GM21423 (cell line): ENCODE data around the gene FOXM1.

Experiments used
- ATAC-seq: cut with Tn5 transposase; IDR thresholded peaks from one replicate; pipeline ENCODE4 v1.9.1; 2021; ENCODE audit warnings: mild to moderate bottlenecking, moderate library complexity; ENCODE audit not compliant: unreplicated experiment

Gene FOXM1

DNA sequence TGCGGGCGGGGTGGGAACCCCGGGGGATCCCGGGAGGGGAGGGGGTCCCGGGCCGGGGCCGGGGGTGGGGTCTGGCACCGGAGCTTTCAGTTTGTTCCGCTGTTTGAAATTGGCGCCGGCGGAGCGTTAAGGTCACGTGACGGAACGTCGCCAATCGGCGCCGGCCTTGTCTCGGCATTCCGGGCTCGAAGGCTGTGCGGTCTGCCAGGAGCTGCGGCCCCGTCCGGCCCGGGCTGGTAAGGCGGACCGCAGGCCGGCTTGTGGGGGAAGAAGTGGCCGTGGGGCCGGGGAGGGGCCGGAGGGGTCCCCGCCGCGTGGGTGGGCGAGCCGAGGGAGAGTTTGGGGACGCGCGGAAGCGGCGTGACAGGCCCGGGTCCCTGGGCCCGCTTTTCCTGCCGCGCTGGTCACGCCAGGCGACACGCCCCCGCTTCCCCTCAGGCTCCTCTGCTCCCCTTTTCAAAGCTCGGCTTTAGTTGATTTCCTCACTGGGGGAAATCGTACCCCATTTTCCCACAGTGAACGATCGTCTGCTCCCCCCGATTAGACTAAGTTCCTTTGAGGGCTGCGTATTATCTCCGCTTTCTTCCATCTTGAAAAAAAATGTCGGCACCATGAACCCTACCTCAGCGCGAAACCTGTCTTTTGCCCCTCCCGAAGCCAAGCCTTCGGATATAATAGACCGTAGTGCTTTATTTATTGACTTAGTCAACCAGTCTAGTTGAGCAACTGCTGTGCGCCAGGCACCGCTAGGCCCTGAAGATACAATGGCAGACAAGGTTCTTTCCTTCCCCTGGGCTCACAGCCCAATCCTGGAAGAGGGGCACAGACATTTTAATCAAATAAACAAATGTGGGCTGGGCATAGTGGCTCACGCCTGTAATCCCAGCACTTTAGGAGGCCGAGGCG is at the start of gene FOXM1, which contains the start of gene RHNO1:
Gene FOXM1, minus strand, starts transcription at position 128 of the 906 bp plus-strand sequence. CDS start 2,696 bp downstream, outside the sequence.
Gene RHNO1, plus strand, starts transcription at position 177 of the 906 bp plus-strand sequence. CDS start 8,144 bp downstream, outside the sequence.
- ATAC-seq, result peak; percentile 81

DNA sequence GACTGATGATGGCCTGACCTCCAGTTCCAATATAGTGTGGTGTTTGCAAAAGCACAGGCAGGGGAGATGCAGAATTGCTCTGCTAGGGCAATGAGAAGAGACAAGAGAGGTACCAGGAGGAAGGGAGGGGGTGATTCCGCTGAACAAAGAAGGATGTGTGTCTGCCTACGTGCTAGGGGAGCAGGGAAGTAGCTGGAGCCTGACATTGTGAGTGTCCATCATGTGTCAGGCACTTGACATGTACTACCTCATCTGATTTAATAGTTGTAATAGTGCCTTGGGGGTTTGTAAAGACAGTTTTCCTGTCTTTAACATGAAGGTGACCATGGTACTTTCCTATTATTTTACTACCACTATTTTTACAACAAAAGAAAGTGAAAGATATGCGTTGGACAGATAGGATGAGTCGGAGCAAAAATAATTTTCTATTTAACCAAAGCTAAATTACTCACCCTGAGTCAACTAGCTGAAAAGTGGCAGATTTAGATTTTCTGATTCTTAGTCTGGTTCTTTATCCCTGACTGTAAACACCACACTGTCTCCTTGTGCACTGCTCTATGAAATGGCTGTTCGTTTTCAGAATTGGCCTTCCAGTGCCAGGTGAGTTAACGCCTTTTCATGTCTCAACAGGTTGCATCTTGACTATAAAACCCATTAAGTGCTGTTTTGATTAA is 48.5 kb upstream of the FOXM1 start:
- ATAC-seq, result no peak

GRCh38 chr12:2924019-2924418 is 47.0 kb upstream of the FOXM1 start:
- ATAC-seq, result no peak

DNA sequence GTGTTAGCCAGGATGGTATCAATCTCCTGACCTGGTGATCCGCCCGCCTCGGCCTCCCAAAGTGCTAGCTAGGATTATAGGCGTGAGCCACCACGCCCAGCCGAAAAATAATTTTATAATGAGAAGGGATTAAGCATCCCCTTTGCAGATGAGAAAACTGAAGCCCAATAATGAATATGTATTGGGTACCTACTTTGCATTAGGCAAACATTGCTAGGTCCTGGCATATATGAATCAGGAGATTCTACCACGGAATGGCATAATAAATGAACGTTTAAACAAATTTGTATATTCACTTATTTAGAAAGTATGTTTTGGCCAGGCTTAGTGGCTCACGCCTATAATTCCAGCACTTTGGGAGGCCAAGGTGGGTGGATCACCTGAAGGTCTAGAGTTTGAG is 46.1 kb upstream of the FOXM1 start:
- ATAC-seq, result no peak

DNA sequence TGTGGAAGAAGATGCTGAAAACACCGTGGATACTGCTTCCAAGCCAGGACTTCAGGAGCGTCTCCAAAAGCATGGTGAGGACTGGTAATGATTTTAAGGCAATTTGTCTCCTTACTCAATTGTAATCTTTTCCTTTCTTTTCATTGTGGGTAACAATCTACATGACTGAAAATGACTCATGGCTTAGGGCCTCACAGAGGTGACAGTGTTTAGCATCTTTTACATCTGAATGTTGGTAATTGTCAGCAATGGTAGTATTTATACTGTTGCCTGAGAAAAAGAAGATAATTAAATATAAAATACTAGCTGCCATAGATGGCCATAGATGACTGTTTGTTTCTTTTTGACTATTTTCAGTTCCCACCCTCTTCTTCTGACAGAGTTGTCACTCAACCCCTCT is 45.4 kb upstream of the FOXM1 start:
- no peak for ATAC-seq

DNA sequence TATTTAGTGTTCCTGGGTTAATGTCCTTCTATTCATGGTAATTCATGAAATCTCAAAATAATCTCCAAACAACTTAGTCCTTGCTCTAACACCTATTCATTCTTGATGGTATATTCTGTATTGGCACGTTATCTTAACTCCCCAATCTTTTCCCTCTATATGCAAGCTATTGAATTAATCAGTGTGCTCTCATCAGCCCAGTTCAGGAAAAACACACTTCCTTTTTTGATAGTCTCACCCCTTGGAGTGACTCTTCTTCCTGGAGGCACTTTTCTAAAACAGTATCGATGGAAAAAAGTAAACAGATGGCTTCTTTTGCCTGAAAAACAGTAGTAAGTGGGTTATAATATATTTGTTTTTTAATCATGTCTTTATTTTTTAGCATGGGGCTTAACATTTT is 42.3 kb upstream of the FOXM1 start:
- ATAC-seq, result no peak

GRCh38 chr12:2912216-2912575 is 35.2 kb upstream of the FOXM1 start:
- ATAC-seq, result no peak

DNA sequence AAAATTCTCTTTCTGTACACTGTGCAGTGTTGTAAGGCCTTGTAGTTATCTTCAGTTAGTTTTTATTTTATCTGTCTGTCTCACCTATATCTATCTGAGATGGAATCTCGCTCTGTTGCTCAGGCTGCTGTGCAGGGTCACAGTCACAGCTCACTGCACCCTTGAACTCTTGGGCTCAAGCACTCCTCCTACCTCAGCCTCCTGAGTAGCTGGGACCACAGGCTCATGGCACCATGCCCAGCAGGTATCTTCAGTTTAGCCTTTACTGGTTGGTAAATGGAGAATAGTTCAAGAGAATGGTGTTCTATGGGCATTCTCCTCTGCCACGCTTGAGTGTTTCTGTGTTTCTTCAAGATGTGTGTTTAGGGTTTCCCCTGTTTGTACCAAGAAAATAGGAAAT is 27.3 kb upstream of the FOXM1 start:
- ATAC-seq, result no peak

DNA sequence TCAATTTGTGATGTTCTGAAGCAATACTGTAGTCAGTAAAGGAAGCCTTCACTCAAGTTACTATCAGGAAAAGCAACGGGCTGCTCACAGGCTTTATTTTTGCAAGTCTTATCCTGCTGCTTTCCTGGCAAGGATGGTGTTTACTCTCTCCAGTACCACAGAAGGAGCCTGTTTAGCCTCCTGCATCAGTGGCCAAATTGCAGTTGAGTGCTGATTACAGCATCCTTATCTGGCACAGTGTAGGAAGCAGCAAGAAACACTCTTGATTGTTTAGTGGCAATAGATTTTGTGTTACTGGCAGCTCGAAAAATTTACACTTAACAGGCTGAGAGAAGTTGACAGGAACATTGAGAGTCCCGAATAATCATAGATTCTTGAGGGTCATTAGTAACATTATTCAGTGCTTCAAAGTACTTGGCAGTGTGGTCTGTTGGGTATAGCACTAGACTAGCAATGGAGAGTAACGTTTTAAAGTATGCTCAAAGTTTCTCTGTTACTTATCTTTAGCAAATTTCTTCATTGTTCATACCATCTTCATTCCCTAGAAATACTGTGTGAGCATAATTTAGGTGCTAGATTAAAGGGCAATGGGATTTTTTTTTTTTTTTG is 25.4 kb upstream of the FOXM1 start:
- ATAC-seq, result no peak

- ATAC-seq, result no peak
Measured at GRCh38 chr12:2900642-2901041, 23.7 kb upstream of the FOXM1 start.

DNA sequence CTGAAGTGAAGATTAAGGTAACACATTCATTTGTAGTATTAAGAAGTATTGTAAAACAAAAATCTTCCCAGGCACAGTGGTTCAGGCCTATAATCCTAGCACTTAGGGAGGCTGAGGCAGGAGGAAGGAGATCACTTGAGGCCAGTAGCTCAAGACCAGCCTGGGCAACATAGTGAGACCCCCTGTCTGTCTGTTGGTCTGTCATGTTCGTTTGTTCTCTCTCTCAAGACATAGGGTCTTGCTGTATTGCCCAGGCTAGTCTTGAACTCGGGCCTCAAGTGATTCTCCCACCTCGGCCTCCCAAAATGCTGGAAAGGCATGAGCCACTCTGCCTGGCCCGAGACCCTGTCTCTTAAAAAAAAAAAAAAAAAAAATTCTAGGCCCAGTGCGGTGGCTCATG is 20.4 kb upstream of the FOXM1 start:
- no peak for ATAC-seq

DNA sequence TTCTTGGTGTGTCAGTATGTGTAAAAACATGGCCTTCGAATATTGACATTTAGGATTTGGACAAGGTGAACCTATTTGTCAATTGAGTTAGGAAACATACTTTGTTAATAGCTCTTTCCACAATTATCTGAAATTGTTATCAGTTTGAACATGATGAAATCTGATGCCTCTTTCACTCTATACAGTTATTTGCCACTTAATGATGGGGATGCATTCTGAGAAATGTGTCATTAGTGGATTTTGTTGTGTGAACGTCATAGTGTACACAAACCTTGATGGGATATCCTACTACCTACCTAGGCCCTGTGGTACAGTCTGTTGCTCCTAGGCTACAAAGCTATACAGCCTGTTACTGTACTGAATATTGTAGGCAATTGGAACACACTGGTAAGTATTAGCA is 18.5 kb upstream of the FOXM1 start:
- ATAC-seq, result no peak

DNA sequence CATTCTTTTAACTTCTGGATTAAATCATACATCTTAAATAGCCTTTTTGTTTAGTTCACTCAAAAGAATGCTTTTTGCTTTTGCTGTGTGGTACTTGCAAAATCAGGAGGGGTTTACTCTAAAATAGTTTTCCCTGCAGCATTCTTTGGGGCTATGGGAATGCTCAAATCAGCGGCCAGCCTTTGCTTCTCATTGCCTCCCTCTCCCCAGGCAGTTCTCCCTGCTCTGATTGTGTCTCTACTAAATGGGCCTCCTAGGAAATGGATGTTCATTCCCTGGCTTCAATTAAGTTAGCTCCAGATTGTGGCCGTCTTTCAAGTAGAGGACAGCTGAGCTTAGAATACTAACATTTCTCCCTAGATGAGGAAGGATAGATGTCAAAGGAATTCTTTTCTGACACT is 18.1 kb upstream of the FOXM1 start:
- ATAC-seq, result no peak

- ATAC-seq, result no peak
Measured at GRCh38 chr12:2893007-2893406, 16.0 kb upstream of the FOXM1 start.

DNA sequence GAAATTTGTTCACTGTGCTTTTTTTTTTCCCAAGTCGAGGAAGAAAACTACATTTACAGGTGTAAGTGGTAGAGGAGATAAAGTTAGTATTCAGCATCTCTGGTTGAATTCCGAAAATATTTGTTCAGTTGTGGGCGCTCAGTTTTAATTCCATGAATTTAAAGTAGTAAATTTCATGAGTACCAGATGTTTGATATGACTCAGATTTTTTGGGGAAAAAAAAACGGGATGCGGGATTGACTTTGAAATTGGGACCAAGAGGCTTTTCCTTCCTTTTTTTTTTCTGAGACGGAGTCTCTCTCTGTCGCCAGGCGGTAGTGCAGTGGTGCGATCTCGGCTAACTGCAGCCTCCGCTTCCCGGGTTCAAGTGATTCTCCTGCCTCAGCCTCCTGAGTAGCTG is 15.3 kb upstream of the FOXM1 start:
- no peak for ATAC-seq

DNA sequence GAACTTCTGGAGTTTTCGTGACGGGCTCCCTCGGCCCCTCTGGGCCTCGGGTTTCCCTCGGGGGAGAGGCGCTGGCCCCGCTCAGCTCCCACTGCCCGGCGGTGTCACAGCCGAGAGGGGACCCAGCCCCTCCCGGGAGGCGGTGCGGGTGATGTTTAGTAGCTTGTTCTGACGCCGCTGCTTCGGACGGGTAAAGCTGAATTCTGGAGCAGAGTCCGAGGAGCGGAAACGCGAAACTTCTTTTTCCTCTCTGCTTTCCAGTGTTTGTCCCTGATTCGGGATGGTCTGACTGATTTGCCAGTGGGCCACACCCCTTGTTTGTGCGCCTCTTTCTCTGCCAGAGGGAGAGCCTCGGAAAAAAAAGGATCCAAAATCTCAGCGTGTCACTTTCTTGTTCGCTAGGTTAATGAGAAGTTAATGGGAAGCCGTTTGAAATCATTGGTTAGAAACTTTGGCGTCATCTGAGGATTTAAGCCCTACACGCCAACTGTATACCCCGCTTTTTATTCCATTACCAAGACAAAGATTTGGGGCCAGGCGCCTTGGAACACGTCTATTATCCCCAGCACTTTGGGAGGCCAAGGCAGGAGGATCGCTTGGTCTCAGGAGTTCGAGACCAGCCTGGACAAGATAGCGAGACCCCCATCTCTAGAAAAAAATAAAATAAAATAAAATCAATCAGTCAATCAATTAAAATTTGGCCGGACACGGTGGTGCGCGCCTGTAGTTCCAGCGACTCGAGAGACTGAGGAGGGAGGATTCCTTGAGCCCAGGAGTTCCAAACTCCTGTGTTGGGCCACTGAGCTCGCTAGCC is 14.5 kb upstream of the FOXM1 start:
- ATAC-seq, result peak; percentile 13

DNA sequence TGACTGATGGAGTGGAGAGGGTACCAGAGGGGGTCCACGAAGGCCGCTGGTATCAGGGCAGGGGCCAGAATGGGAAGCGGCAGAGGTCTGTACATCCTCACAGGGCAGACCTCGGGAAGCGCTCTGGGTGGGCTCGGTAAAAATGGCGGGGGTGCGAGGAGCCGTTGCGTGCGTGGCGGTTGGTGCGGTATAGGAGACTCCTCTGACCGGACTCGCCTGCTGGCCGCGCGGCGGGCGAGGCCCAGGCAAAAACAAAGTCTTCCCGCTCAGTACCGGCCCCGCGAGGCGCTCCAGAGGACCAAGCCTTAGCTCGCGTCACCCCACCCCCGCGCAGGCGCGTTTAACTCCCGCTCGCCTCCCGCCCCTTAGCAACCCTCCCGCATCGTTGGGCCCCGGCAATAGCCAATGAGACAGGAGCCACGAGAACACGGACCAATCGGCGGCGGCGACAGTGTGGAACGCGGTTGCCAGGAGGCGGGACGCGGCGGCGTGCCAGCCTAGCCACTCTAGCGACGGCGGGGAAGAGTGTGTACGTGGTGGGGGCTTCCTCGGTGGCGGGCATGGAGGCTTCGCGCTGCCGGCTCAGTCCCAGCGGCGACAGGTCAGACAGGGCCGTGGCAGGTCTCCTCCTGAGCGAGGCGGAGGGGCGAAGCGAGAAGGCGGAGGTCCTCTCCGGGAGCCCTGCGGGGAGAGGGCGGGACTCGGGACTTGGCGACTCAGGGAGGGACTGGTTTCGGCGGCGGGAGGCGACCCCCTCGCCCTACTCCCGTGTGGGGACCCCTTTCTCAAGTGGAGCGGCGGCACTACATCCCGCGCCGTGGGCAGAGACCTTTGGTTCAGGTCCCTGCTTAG is 13.6 kb upstream of the FOXM1 start, which contains the start of gene TULP3:
Gene TULP3, plus strand, starts transcription at position 504 of the 852 bp plus-strand sequence. Its CDS starts 57 bp downstream, at position 561.
- peak; percentile 97 for ATAC-seq

- no peak for ATAC-seq
Measured at GRCh38 chr12:2890001-2890387, 13.0 kb upstream of the FOXM1 start.

- no peak for ATAC-seq
Measured at GRCh38 chr12:2886768-2887450, 9.9 kb upstream of the FOXM1 start.
